Fibroblast of lung (primary cell): ENCODE data around the gene ABHD4. TPM values are rescaled to one million over a fixed set of nuclear protein-coding genes. Genes with fewer than 3 reads are reported as not detected.

Experiments
- DNase-seq, 2 donors: peaks; one replicate each; pipeline versions ENCODE4 v3.0.0 to v3.0.0-alpha.2; 2010; ENCODE audit warnings: low read depth in 2 of 2
- H2AFZ ChIP-seq: 2 replicates; pipeline ENCODE4 v1.5.1; 2012; ENCODE audit warnings: low read length, control low read depth, inconsistent platforms
- H3K27ac ChIP-seq: 2 replicates; pipeline ENCODE4 v1.5.1; 2011; ENCODE audit warnings: low read length, control low read depth; ENCODE audit not compliant: insufficient read depth
- H3K27me3 ChIP-seq: 2 replicates; pipeline ENCODE4 v1.5.1; 2011; ENCODE audit warnings: mild to moderate bottlenecking, low read length; ENCODE audit not compliant: control insufficient read depth, insufficient read depth
- H3K36me3 ChIP-seq: 2 replicates; pipeline ENCODE4 v1.5.1; 2011; ENCODE audit warnings: low read length; ENCODE audit not compliant: control insufficient read depth, insufficient read depth
- H3K4me1 ChIP-seq: 2 replicates; pipeline ENCODE4 v1.5.1; 2011; ENCODE audit warnings: low read length; ENCODE audit not compliant: control insufficient read depth, insufficient read depth; ENCODE audit errors: extremely low read depth
- H3K4me2 ChIP-seq: 2 replicates; pipeline ENCODE4 v1.5.1; 2011; ENCODE audit warnings: low read length, control low read depth; ENCODE audit not compliant: insufficient read depth; ENCODE audit errors: extremely low read depth
- H3K4me3 ChIP-seq, 4 experiments: fragments of 200-600 bp in 1 of 4; sonication (generic) in 1 of 4; replicated peaks in 1 of 4; 2 replicates each; pipeline ENCODE4 v1.5.1; 2011 to 2016; ENCODE audit warnings: low read length in 4 of 4, low read depth in 3 of 4, mild to moderate bottlenecking in 3 of 4, control low read depth in 2 of 4, inconsistent platforms in 1 of 4, mixed read lengths in 1 of 4; ENCODE audit not compliant: insufficient read depth in 1 of 4; ENCODE audit errors: control extremely low read depth in 1 of 4
- H3K79me2 ChIP-seq: 2 replicates; pipeline ENCODE4 v1.5.1; 2012; ENCODE audit warnings: mild to moderate bottlenecking, low read length, inconsistent platforms; ENCODE audit not compliant: control insufficient read depth, insufficient read depth
- H3K9ac ChIP-seq: 2 replicates; pipeline ENCODE4 v1.5.1; 2011; ENCODE audit warnings: mild to moderate bottlenecking, low read length, control low read depth; ENCODE audit not compliant: insufficient read depth
- H3K9me3 ChIP-seq: 2 replicates; pipeline ENCODE4 v1.5.1; 2012; ENCODE audit warnings: low read depth, low read length; ENCODE audit not compliant: control insufficient read depth, insufficient read depth
- H4K20me1 ChIP-seq: 2 replicates; pipeline ENCODE4 v1.5.1; 2011; ENCODE audit warnings: low read length; ENCODE audit not compliant: control insufficient read depth, insufficient read depth; ENCODE audit errors: extremely low read depth
- EZH2 ChIP-seq: IDR thresholded peaks from 2 replicates; pipeline ENCODE4 v1.5.1; 2012; ENCODE audit warnings: low read length, control low read depth, mild to moderate bottlenecking; ENCODE audit errors: missing control alignments
- polyA plus RNA-seq, 2 donors: library from polyadenylated mRNA; depleted of rRNA in 1 of 2; stranded (reverse) in 1 of 2; unstranded in 1 of 2; fragments of >200 nt; gene quantifications; 2 replicates each; pipeline ENCODE4 v1.2.1, GENCODE V29; 2011 to 2012; ENCODE audit warnings: missing spikeins in 1 of 2
- total RNA-seq: library from RNA; depleted of rRNA; stranded (reverse); fragments of >200 nt; gene quantifications from 2 replicates; pipeline ENCODE4 v1.2.1, GENCODE V29; 2014
- TF ChIP-seq, protein P1 (sequence below), 2 donors: IDR thresholded peaks in 1 of 2; conservative IDR thresholded peaks in 1 of 2; 1 replicate in 1 of 2; 2 replicates in 1 of 2; pipeline ENCODE4 v1.5.1; 2011 to 2012; ENCODE audit warnings: low read length in 2 of 2, control low read depth in 1 of 2, inconsistent platforms in 1 of 2, low read depth in 1 of 2, mild to moderate bottlenecking in 1 of 2

The ABHD4 gene
- total and polyA plus RNA-seq, 2 donors (not counting 1 experiment from before 2014, with no cell fraction given): 40.0 to 61.2 TPM

DNA sequence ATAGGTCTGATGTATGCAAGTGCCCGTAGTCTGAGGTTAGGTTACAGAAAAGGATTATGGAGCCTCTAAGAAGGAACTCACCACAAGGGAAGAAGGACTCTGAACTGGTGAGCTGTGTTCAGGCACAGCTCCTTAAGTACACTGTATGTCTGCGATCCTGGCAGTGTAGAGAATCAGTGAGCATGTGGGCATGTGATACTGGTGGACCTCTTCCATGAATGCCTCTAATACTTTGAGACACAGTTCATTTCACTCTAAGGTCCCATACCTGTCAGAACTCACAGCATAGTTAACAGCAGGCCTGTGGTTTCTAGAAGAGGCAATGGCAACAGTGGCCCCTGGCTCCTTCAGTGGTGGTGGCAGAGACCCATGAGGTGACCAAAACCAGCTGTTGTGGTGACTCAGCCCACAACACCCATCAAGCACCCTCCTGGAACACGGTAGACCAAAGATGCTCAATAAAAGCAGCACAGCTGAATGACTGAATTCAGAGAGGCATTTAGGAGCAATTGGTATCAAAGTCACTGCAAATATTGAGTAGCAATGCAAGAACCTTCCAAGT lies 52.9 kb downstream of the ABHD4 start:
- TF ChIP-seq, protein P1, sequence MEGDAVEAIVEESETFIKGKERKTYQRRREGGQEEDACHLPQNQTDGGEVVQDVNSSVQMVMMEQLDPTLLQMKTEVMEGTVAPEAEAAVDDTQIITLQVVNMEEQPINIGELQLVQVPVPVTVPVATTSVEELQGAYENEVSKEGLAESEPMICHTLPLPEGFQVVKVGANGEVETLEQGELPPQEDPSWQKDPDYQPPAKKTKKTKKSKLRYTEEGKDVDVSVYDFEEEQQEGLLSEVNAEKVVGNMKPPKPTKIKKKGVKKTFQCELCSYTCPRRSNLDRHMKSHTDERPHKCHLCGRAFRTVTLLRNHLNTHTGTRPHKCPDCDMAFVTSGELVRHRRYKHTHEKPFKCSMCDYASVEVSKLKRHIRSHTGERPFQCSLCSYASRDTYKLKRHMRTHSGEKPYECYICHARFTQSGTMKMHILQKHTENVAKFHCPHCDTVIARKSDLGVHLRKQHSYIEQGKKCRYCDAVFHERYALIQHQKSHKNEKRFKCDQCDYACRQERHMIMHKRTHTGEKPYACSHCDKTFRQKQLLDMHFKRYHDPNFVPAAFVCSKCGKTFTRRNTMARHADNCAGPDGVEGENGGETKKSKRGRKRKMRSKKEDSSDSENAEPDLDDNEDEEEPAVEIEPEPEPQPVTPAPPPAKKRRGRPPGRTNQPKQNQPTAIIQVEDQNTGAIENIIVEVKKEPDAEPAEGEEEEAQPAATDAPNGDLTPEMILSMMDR (conservative IDR thresholded peaks at IDR 0.05 in 1 of 2, IDR thresholded peaks at IDR 0.05 in 1 of 2; ENCODE audit: low read depth in 1 of 2, low read length in 2 of 2): no peak
- H3K9me3 ChIP-seq: no peaks in the 10 kb centered on the region
- no peaks in the 10 kb centered on the region for H3K36me3 ChIP-seq
- no peak overlapping the region for H3K9ac ChIP-seq
- H3K79me2 ChIP-seq: no peaks in the 10 kb centered on the region
- H3K4me2 ChIP-seq: no peak overlapping the region
- peaks cover 6% of the 10 kb centered on the region for H3K4me1 ChIP-seq
- no peak overlapping the region for H3K4me3 ChIP-seq
- no peaks in the 10 kb centered on the region for H3K27me3 ChIP-seq
- H3K27ac ChIP-seq: no peak overlapping the region
- peak; percentile 35 to 41 for DNase-seq
- no peak overlapping the region for H2AFZ ChIP-seq
- no peaks in the 10 kb centered on the region for H4K20me1 ChIP-seq

DNA sequence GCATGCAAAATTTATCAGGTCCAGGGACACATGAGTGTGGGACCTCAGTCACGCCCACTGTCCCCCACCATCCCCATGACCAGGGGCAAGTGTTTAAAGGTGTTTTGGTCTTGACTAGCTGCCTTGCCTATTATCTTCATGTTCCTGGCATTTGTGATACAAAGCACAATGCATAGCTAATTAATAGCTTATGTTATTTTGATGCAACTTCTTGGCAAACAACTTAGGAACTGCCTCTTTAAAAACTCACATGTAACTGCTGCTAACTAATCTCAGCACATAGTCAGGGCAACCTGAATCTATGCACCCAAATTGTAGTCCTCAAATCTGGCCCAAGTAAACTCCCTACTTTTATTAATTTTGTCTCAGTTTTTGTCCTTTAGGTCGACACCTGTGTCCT lies 53.5 kb downstream of the ABHD4 start:
- no peak overlapping the region for H3K4me3 ChIP-seq
- H3K4me1 ChIP-seq: peaks cover 2% of the 10 kb centered on the region
- H3K79me2 ChIP-seq: no peaks in the 10 kb centered on the region
- H3K27me3 ChIP-seq: no peaks in the 10 kb centered on the region
- no peak overlapping the region for H2AFZ ChIP-seq
- no peaks in the 10 kb centered on the region for H4K20me1 ChIP-seq
- no peaks in the 10 kb centered on the region for H3K9me3 ChIP-seq
- no peak overlapping the region for H3K4me2 ChIP-seq
- no peak overlapping the region for H3K9ac ChIP-seq
- DNase-seq: no peak
- TF ChIP-seq EZH2: no peak
- TF ChIP-seq, protein P1 (conservative IDR thresholded peaks at IDR 0.05 in 1 of 2, IDR thresholded peaks at IDR 0.05 in 1 of 2; ENCODE audit: low read depth in 1 of 2, low read length in 2 of 2): no peak
- no peaks in the 10 kb centered on the region for H3K36me3 ChIP-seq
- no peak overlapping the region for H3K27ac ChIP-seq

DNA sequence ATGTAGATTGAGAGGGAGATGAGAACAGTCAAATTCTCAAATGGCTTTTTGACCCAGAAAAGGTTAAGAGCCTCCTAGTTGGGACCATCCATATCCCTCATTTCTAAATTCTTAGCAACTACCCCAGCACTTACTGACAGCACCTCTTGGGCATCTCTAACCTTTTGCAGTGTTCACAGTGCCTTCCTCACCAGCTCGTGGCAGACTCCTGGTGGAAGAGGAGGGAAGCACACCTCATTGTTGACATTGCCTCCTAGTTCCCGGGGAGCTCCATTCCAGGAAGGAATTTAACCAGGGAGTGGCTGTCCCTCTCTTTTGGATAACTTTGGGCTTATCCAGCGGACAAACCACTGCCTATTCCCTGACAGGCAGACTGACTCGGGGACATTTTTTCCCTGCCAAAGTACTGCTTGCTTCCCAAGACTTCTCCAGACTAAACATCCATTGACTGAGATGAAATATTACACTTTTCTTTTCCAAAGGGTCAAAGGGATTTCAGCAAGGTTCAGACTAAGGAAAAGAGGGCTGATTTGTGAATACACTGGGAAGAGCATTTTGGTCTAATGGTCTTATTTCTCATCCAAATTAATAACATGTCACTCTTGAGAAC lies 55.0 kb downstream of the ABHD4 start:
- peak; percentile 67 to 84 for DNase-seq
- H3K4me3 ChIP-seq: no peak overlapping the region
- no peaks in the 10 kb centered on the region for H3K36me3 ChIP-seq
- no peaks in the 10 kb centered on the region for H3K4me1 ChIP-seq
- no peaks in the 10 kb centered on the region for H4K20me1 ChIP-seq
- peak overlapping the region; percentile 64 for H2AFZ ChIP-seq
- TF ChIP-seq EZH2: no peak
- TF ChIP-seq, protein P1 (conservative IDR thresholded peaks at IDR 0.05 in 1 of 2, IDR thresholded peaks at IDR 0.05 in 1 of 2; ENCODE audit: low read depth in 1 of 2, low read length in 2 of 2): peak; percentile 98 to 99
- no peaks in the 10 kb centered on the region for H3K27me3 ChIP-seq
- H3K27ac ChIP-seq: no peak overlapping the region
- H3K9ac ChIP-seq: no peak overlapping the region
- H3K9me3 ChIP-seq: no peaks in the 10 kb centered on the region
- H3K4me2 ChIP-seq: no peak overlapping the region
- H3K79me2 ChIP-seq: no peaks in the 10 kb centered on the region
